ENCODE measurements around the gene ARHGEF26. TPM values are rescaled to one million over a fixed set of nuclear protein-coding genes. Genes with fewer than 3 reads are reported as not detected.

Gene ARHGEF26
- total RNA-seq, 1 experiment from 2014 or later, result 13.7 TPM

GRCh38 chr3:154122912-154123559 lies 1.8 kb downstream of the ARHGEF26 start:
- Histone ChIP-seq H2BK120ac (ENCODE audit: low read depth, low read length, poor library complexity, severe bottlenecking) (no peak overlapping the region), H2AFZ (ENCODE audit: low read length) (no peak overlapping the region), H4K91ac (ENCODE audit: insufficient read length, low read depth, low read length) (no peak overlapping the region), H3K27ac (ENCODE audit: insufficient read length, low read depth, low read length) (no peak overlapping the region), H3K56ac (ENCODE audit: insufficient read length, low read depth, low read length) (no peak overlapping the region), H4K5ac (ENCODE audit: insufficient read length, low read depth, low read length) (no peak overlapping the region), H3K9me3 (ENCODE audit: control insufficient read depth, low read depth, low read length) (no peaks in the 10 kb centered on the region), H3K4ac (ENCODE audit: low read depth, low read length) (no peak overlapping the region), H2BK20ac (ENCODE audit: low read depth, low read length, poor library complexity, severe bottlenecking) (no peak overlapping the region), H3T11ph (ENCODE audit: low read length) (no peak overlapping the region), H3K79me2 (ENCODE audit: insufficient read depth, low read length) (no peaks in the 10 kb centered on the region; the same call in 1 of the 2 replicates), H2BK15ac (ENCODE audit: low read depth, low read length) (no peak overlapping the region), H3K27me3 (ENCODE audit: insufficient read depth, low read length) (peaks cover 6% of the 10 kb centered on the region; the same call in 1 of the 2 replicates), H3K14ac (ENCODE audit: insufficient read depth, low read length) (no peak overlapping the region), H4K8ac (replicated peaks; ENCODE audit: insufficient read length, low read depth, low read length) (no peak overlapping the region), H3K9ac (ENCODE audit: extremely low read depth, insufficient read length, low read length) (no peak overlapping the region), H2AK5ac (ENCODE audit: insufficient read length, low read length) (no peak overlapping the region), H3K18ac (ENCODE audit: insufficient read length, low read depth, low read length) (no peak overlapping the region), H3K4me1 (ENCODE audit: insufficient read depth, low read length) (no peaks in the 10 kb centered on the region), H3K23ac (ENCODE audit: insufficient read length, low read depth, low read length) (no peak overlapping the region), H4K20me1 (ENCODE audit: control insufficient read depth, insufficient read depth, insufficient read length) (no peaks in the 10 kb centered on the region), H3K23me2 (ENCODE audit: insufficient read length, low read depth, low read length, poor library complexity, severe bottlenecking) (peaks cover 22% of the 10 kb centered on the region), H3K79me1 (ENCODE audit: insufficient read depth, low read depth, low read length, poor library complexity, severe bottlenecking) (no peaks in the 10 kb centered on the region), H3K4me2 (ENCODE audit: insufficient read depth, insufficient read length, low read length) (peak overlapping the region; percentile 96), H2BK12ac (ENCODE audit: insufficient read length, low read depth, low read length) (no peak overlapping the region), H2BK5ac (ENCODE audit: insufficient read length, low read length) (no peak overlapping the region)
- peaks cover 34% of the 10 kb centered on the region in 2 experiments for H3K4me1 Mint-ChIP-seq
- no CpG with 5 or more reads among the region's 12 CpGs for WGBS (ENCODE audit: extremely low coverage, insufficient read length, low lambda C conversion rate)
- H3K9me3 Mint-ChIP-seq, result no peaks in the 10 kb centered on the region; a peak in 1 of 5 replicates
- no peak for TF ChIP-seq CTCF (conservative IDR thresholded peaks at IDR 0.05)
- H3K36me3 Mint-ChIP-seq (ENCODE audit: insufficient read depth in 1 of 3, low read depth in 3 of 3), result peaks cover 3 to 9% (median 3%) of the 10 kb centered on the region in 3 experiments; a peak in 6 of 7 replicates
- H3K4me3 Mint-ChIP-seq, result peak overlapping the region; percentile 84 to 85
- no peak for DNase-seq
- peaks cover 43% of the 10 kb centered on the region for H3K27me3 Mint-ChIP-seq (ENCODE audit: low read depth)
- no peak overlapping the region for H3K27ac Mint-ChIP-seq

Measured in H9 (cell line).